GM18508 (cell line): ENCODE measurements around the gene NT5C.
"Not testable (repeated sequence)": the region's sequence is repeated elsewhere in the genome, so short reads cannot be mapped to it uniquely, and the experiment has no call there.

ENCODE experiments used
- ATAC-seq: cut with Tn5 transposase; IDR thresholded peaks from one replicate; pipeline ENCODE4 v1.9.1; 2021; ENCODE audit warnings: moderate number of reproducible peaks; ENCODE audit not compliant: insufficient read depth, unreplicated experiment

NT5C gene

GRCh38 chr17:75131278-75132017, at the start of gene NT5C:
NT5C (minus strand) TSS chr17:75131742; CDS start chr17:75131707, 35 bp downstream.
- ATAC-seq, result no peak

GRCh38 chr17:75181110-75181509, 49.6 kb upstream of the NT5C start:
- no peak for ATAC-seq

- no peak for ATAC-seq
Measured at GRCh38 chr17:75178453-75178852, 46.9 kb upstream of the NT5C start.

GRCh38 chr17:75176625-75177024, 45.1 kb upstream of the NT5C start:
- no peak for ATAC-seq

GRCh38 chr17:75174996-75175395, 43.5 kb upstream of the NT5C start:
- ATAC-seq, result no peak

- no peak for ATAC-seq
Measured at GRCh38 chr17:75173526-75173925, 42.0 kb upstream of the NT5C start.

GRCh38 chr17:75168998-75169397, 37.5 kb upstream of the NT5C start:
- no peak for ATAC-seq

GRCh38 chr17:75164606-75165005, 33.1 kb upstream of the NT5C start:
- ATAC-seq, result not testable (repeated sequence)

GRCh38 chr17:75163074-75163473, 31.5 kb upstream of the NT5C start:
- ATAC-seq, result no peak

GRCh38 chr17:75160211-75160610, 28.7 kb upstream of the NT5C start:
- ATAC-seq, result no peak

- ATAC-seq, result no peak
Measured at GRCh38 chr17:75159196-75160031, 27.9 kb upstream of the NT5C start.

- not testable (repeated sequence) for ATAC-seq
Measured at GRCh38 chr17:75158480-75158879, 26.9 kb upstream of the NT5C start.

- ATAC-seq, result no peak
Measured at GRCh38 chr17:75155191-75155601, 23.7 kb upstream of the NT5C start.

GRCh38 chr17:75154195-75155106, 22.9 kb upstream of the NT5C start, which contains the start of gene JPT1:
JPT1 (minus strand) TSS chr17:75154512; CDS start chr17:75154397, 115 bp downstream.
- peak; percentile 84 for ATAC-seq

- no peak for ATAC-seq
Measured at GRCh38 chr17:75153780-75154194, 22.2 kb upstream of the NT5C start.

GRCh38 chr17:75152922-75153779, 21.6 kb upstream of the NT5C start:
- no peak for ATAC-seq

GRCh38 chr17:75152523-75152921, 21.0 kb upstream of the NT5C start:
- no peak for ATAC-seq

- no peak for ATAC-seq
Measured at GRCh38 chr17:75151930-75152329, 20.4 kb upstream of the NT5C start.

- ATAC-seq, result no peak
Measured at GRCh38 chr17:75147878-75148546, 16.5 kb upstream of the NT5C start.
